Forelimb muscle (tissue), 1 donor: ENCODE measurements around the gene PASK. TPM values are rescaled to one million over a fixed set of nuclear protein-coding genes. Genes with fewer than 3 reads are reported as not detected.

Experiments used
- DNase-seq: peaks from one replicate; pipeline ENCODE4 v3.0.0-alpha.2; 2013; ENCODE audit warnings: low read depth
- polyA plus RNA-seq: library from polyadenylated mRNA; unstranded; fragments of 120-200 nt; gene quantifications from one replicate; pipeline ENCODE4 v1.2.1, GENCODE V29; 2013; ENCODE audit not compliant: insufficient read length

PASK gene
- polyA plus RNA-seq, 1 donor, result 5.0 TPM

- no peak for DNase-seq
Measured at GRCh38 chr2:241066893-241067341, 82.4 kb downstream of the PASK start.

- DNase-seq, result no peak
Measured at GRCh38 chr2:241066171-241066892, 82.9 kb downstream of the PASK start.

- no peak for DNase-seq
Measured at GRCh38 chr2:241065355-241065803, 83.9 kb downstream of the PASK start.

GRCh38 chr2:241064802-241065354 lies 84.4 kb downstream of the PASK start:
- DNase-seq, result no peak

GRCh38 chr2:241064008-241064801 lies 85.1 kb downstream of the PASK start:
- no peak for DNase-seq

- DNase-seq, result no peak
Measured at GRCh38 chr2:241063587-241063986, 85.7 kb downstream of the PASK start.

- no peak for DNase-seq
Measured at GRCh38 chr2:241063093-241063551, 86.2 kb downstream of the PASK start.

GRCh38 chr2:241062389-241063092 lies 86.7 kb downstream of the PASK start:
- DNase-seq, result no peak

- DNase-seq, result no peak
Measured at GRCh38 chr2:241061275-241061674, 88.0 kb downstream of the PASK start.

Other genes with a start within 250 kb of the PASK start
- 0.20 TPM for gene CROCC2, start 243.1 kb downstream of the PASK start, polyA plus RNA-seq
- 3.6 TPM for gene SNED1, start 150.9 kb downstream of the PASK start, polyA plus RNA-seq
- gene MTERF4, start 47.2 kb downstream of the PASK start, polyA plus RNA-seq, result 38.3 TPM
- gene PPP1R7, start 995 bp upstream of the PASK start, polyA plus RNA-seq, result 71.0 TPM
- gene ANO7, start 39.2 kb upstream of the PASK start, polyA plus RNA-seq, result 0.83 TPM
- 339 TPM for gene HDLBP, start 166.2 kb upstream of the PASK start, polyA plus RNA-seq
- 275 TPM for gene SEPTIN2, start 166.5 kb upstream of the PASK start, polyA plus RNA-seq
- gene FARP2, start 206.8 kb upstream of the PASK start, polyA plus RNA-seq, result 30.5 TPM